HG03025 (cell line): ENCODE measurements around the gene AKR1C1.
"Not testable (repeated sequence)": the region's sequence is repeated elsewhere in the genome, so short reads cannot be mapped to it uniquely, and the experiment has no call there.

Experiments
- ATAC-seq: cut with Tn5 transposase; IDR thresholded peaks from one replicate; pipeline ENCODE4 v1.9.1; 2021; ENCODE audit warnings: mild to moderate bottlenecking, moderate library complexity; ENCODE audit not compliant: unreplicated experiment, low FRiP score

AKR1C1 gene

DNA sequence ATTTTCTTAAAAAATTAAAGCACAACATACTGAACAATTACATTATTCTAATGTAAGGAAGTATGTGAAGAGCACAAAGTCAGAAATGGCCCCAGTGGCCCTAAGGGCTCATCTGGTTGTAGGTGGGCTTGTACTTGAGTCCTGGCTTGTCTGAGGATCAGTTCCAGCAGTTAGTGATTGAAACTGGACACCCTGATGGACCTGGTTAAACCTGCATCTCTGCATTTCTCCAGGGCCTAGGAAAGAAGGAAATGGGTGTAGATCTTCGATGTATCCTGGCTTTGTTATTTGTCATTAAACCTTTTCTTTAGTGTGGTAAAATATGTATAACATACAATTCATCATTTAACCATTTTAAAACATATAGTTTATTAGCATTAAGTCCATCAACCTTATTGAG lies 50.2 kb downstream of the AKR1C1 start:
- ATAC-seq = no peak

DNA sequence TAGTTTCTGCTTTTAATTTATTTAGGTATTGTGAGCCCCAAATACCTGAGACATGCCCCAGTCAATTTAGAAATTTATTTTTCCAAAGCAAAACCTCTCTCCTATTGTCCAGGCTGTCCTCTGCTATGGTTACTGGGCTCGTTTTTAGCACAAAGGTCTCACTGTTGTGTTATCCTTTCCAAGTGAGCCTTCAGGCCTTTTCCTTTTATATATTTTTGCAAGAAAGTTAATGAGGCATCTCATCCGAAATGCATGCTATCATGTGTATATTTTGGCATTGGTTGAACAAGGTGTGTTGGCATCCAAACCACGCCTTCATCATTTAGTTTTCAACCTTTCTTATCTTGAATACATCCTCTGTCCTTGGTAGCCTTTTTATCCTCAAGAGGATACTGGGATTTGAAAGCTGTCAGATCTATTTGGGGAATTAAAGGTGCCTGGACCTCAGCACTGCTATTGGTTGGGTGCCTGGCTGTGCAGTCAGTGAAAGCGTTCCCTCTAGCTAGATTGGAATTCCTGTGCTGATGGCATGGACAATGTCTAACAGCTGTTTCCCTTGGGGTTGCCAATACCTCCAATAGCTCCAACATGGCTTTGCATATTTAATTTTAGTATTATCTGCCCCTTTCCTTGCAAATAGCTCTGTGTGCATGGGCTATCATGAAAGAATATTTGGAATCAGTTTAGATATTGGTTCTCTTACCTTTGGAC lies 51.1 kb downstream of the AKR1C1 start:
- not testable (repeated sequence) for ATAC-seq

DNA sequence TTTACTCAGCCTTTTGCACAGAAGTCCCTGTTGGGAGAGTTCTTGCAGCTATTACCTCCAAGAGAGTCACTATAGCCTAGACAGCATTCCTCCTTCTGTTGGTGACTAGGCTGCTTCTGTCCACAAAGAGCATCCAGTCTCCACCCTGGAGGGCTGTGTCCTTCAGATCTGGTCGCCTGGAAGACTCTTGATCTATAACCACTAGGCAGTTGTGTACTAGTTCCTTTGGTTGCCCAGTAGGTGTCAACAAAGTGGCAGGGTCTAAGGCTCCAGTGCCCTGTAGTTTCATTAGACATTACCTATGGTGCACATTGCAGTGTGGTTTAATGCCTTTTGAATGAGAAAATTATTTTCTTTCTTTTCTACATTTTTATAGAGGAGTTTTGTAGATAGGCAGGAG lies 51.7 kb downstream of the AKR1C1 start:
- no peak for ATAC-seq

DNA sequence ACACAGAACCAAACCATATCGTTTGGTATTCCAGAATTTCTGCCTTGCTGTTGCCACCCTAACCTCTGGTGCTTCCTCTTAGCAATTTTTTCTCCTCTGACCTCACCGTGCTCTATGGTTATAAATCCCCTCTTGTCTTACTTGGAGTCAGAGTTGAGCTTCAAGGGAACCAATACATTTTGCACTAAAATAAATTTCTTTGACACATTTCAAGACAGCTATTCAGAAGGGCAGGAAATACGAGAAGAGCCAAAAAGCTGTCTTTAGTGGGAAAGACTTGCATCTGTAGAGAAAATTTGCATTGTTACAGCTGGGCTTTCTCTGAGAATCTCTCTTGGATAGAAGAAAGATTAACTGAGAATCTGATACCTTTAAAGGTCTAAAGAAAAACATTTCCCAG lies 54.9 kb downstream of the AKR1C1 start:
- ATAC-seq = no peak

DNA sequence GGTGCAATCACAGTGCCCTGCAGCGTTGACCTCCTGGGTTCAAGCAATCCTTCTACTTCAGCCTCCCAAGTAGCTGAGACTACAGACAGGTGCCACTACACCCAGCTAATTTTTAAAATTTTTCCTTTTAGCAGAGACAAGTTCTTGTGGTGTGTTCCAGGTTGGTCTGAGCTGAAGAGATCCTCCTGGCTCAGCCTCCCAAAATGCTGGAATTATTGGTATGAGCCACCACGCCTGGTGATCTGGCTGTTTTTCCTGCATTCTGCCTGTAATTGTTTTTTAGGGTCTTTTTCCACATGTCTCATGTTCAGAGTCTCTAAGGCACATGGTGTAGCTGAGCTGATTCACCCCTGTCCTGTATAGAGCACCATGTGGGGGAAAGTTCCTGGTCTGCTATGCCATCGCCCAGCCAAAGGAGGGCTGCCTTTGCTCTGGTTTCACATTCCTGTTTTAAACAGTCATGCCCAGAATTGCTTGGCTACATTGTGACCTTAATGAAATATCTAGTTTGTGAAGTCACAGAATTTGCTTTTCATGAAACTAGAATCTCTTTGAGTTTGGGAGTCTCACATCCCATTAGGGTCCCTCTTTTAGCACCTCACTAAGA lies 55.6 kb downstream of the AKR1C1 start:
- not testable (repeated sequence) for ATAC-seq

DNA sequence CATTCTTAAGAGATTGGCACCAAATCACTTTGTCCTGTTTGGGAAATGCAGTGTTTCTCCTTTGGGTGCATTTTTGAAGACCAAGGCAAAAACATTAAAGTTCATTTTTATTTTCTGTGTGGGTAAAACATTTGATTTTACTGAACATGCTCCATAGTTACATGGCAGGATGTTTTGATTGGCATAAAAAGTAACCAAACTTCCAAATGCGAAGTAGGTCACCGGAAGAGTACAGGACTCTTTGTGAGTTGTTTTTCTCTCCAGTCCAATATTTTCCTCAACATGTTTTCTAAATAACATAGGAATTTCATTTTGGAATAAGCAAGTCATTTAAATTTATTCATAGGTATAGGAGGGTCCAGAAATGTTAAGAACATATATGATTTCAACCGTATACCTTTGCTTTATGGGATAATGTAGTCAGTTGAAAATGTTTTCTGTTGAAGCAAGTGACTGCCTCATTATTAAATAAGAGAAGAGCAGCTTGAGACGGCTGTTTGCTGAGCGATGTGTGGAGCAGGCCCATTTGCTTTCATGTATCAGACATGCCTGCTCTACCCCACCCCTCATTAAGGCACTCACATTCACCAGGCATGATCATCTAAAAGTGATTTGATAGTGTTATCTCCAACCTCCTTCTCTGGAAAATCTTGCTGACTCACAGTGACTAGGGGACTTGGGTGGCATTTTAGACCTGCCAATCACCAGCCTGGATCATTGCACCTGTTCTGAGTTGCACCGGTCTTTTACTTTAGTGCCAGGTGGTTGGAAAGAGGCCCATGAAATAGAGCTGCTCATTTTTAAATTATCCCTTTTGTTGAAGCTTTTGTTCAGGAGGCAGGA lies 56.8 kb downstream of the AKR1C1 start:
- ATAC-seq = not testable (repeated sequence)

DNA sequence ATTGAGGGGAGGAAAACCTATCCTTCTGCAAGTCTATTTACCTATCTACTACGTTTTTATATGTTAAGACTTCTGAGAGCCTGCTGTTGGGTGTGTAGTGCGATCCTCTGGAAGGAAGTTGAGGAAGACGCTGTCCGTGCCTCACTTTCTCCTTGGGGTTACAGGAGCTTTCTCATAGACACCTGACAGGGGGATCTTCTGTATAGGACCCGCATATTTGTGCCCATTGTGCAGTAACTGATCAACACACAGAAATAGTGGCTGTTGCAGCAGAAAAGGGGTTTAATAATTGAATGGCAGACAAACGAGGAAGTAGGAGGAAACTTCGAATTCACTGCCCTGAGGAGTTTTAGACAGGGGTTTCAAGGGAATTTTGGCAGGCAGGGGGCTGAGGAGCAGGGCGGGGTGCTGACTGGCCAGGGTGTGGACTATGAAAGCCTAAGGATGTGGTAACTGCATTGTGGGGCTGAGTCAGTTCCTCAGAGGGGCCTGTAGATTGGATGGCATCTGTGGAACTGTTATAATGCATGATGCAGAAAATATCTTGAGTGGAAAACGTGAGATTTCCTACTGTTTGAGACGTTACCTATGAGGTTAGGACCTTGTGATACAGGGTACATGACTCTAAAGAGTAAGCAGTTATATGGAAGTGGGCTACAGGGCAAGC lies 58.5 kb downstream of the AKR1C1 start:
- ATAC-seq = not testable (repeated sequence)

DNA sequence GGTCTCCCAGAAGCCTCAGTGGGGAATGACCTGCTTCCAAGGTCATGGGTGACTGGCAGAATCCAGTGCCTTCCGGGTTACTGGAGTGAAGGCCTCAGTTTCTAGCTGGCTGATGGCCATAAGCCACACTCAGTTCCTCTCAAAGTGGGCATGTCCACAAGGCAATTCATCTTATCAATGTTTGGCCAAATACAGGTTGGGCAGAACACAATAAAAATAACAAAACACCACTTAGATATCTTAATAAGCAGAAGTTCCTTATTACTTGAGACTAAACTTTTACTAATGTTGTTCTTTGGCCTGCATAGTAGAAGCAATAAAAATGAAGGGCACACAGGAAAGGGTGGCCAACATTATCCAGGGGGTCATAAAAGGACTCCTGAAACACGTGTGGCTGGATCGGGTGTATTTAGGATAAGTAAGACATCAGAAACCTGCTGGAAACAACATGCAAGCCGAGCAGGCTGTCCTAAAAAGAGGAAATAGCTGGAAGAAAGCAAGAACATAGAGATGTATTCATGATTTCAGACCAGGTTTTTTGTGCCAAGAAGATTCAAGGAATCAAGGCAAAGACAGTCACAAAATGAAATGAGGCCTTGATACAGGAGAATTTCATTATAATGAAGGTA lies 60.1 kb downstream of the AKR1C1 start:
- no peak for ATAC-seq

DNA sequence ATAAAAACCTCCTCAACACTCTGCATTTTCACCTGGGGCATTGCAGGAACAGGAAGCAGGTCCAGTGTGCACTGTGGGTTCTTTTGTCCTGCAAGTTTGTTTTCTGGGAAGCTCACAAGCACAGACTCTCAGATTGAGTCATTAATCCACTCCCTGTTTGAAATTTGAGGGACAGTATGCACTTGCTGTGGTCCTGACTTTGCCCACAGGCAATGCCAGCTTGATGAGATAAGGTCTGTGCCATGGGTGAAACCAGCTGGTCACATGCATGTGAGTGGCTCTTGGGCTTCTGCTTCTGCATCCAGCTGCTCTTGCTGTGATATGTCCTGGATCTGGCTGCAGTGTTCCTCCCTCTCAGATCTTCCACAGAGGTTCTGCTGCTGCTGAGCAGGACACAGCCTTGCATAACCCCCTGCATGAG lies 62.3 kb downstream of the AKR1C1 start:
- ATAC-seq = not testable (repeated sequence)

DNA sequence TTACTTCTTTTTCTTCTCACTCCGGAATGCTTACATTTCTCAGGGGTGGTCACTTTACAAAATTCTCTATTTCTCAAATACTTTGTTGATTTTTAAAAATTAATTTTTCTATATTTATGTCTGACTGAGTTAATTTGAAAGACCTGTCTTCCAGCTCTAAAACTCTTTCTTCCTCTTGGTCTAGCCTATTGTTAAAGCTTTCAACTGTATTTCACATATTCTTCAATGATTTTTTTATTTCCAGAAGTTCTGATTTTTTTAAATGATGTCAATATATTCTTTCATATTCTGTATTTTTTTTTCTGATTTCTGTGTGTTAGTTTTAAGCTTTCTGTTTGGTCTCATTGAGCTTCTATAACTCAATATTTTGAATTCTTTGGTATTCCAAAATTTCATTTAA lies 67.8 kb downstream of the AKR1C1 start:
- ATAC-seq = no peak

DNA sequence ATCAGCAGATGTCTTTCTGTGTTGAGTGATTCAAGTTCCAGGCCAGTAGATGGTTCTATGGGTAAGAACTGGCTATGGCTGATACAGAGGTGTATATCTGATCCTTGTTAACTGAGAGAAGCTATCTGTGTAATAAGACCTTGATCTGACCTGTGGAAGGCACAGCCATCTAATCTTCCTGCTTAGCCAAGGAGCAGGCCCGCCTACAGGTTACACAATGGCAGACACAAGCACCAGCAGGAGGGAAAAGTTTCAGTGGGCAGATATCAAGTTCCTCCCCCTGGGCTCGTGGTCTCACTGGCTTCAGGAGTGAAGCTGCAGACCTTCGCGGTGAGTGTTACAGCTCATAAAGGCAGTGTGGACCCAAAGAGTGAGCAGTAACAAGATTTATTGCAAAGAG lies 68.4 kb downstream of the AKR1C1 start:
- not testable (repeated sequence) for ATAC-seq

DNA sequence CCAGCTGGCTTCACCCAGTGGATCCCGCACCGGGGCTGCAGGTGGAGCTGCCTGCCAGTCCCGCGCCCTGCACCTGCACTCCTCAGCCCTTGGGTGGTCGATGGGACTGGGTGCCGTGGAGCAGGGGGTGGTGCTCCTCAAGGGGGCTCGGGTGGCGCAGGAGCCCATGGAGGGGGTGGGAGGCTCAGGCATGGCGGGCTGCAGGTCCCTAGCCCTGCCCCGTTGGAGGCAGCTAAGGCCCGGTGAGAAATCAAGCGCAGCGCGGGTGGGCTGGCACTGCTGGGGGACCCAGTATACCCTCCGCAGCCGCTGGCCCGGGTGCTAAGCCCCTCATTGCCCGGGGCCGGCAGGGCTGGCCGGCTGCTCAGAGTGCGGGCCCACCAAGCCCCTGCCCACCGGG lies 69.2 kb downstream of the AKR1C1 start:
- not testable (repeated sequence) for ATAC-seq
